Neural progenitor cell (in vitro differentiated cells): ENCODE measurements around the gene NUTM1.

ENCODE experiments used
- CTCF ChIP-seq: fragments of 200-600 bp; sonication (generic); IDR thresholded peaks from 2 replicates; pipeline ENCODE4 v1.5.1; 2017; ENCODE audit warnings: antibody characterized with exemption, mild to moderate bottlenecking
- EZH2 ChIP-seq: fragments of 200-600 bp; sonication (generic); IDR thresholded peaks from 2 replicates; pipeline ENCODE4 v1.6.1; 2017; ENCODE audit warnings: antibody characterized with exemption, mild to moderate bottlenecking, moderate library complexity

GRCh38 chr15:34355241-34355640, 12.1 kb downstream of the NUTM1 start:
- TF ChIP-seq CTCF (no peak), EZH2 (no peak)
